Hepatocyte (in vitro differentiated cells): ENCODE measurements around the gene CDH18. TPM values are rescaled to one million over a fixed set of nuclear protein-coding genes. Genes with fewer than 3 reads are reported as not detected.

Experiments used
- DNase-seq: peaks from one replicate; pipeline ENCODE4 v3.0.0-alpha.2; 2016; ENCODE audit warnings: low spot score
- H2AFZ ChIP-seq: fragments of 200-600 bp; sonication (generic); 2 replicates; pipeline ENCODE4 v1.6.0; 2016; ENCODE audit warnings: antibody characterized with exemption, mild to moderate bottlenecking
- H3K27ac ChIP-seq: fragments of 200-600 bp; sonication (generic); 2 replicates; pipeline ENCODE4 v1.5.1; 2016; ENCODE audit warnings: mild to moderate bottlenecking
- H3K27me3 ChIP-seq: fragments of 200-600 bp; sonication (generic); 2 replicates; pipeline ENCODE4 v1.6.1; 2016
- H3K36me3 ChIP-seq: fragments of 200-600 bp; sonication (generic); replicated peaks from 2 replicates; pipeline ENCODE4 v1.5.1; 2016; ENCODE audit warnings: low read depth; ENCODE audit not compliant: insufficient read depth
- H3K4me1 ChIP-seq: fragments of 200-600 bp; sonication (generic); 2 replicates; pipeline ENCODE4 v1.5.1; 2016; ENCODE audit warnings: mild to moderate bottlenecking, moderate library complexity; ENCODE audit not compliant: insufficient read depth
- H3K4me2 ChIP-seq: fragments of 200-600 bp; sonication (generic); 2 replicates; pipeline ENCODE4 v1.6.0; 2016
- H3K4me3 ChIP-seq: fragments of 200-600 bp; sonication (generic); 2 replicates; pipeline ENCODE4 v1.5.1; 2016; ENCODE audit warnings: mild to moderate bottlenecking
- H3K79me2 ChIP-seq: fragments of 200-600 bp; sonication (generic); 2 replicates; pipeline ENCODE4 v1.6.0; 2017; ENCODE audit warnings: mild to moderate bottlenecking
- H3K9me2 ChIP-seq: fragments of 200-600 bp; sonication (generic); replicated peaks from 2 replicates; pipeline ENCODE4 v1.6.0; 2017; ENCODE audit warnings: mild to moderate bottlenecking; ENCODE audit not compliant: insufficient read depth
- H3K9me3 ChIP-seq: fragments of 200-600 bp; sonication (generic); 2 replicates; pipeline ENCODE4 v1.5.1; 2016; ENCODE audit warnings: low read depth, mild to moderate bottlenecking
- H4K20me1 ChIP-seq: fragments of 200-600 bp; sonication (generic); 2 replicates; pipeline ENCODE4 v1.6.0; 2016; ENCODE audit warnings: mild to moderate bottlenecking; ENCODE audit not compliant: insufficient read depth, poor library complexity, severe bottlenecking
- CTCF ChIP-seq: fragments of 200-600 bp; sonication (generic); IDR thresholded peaks from 2 replicates; pipeline ENCODE4 v1.5.1; 2016; ENCODE audit warnings: antibody characterized with exemption, mild to moderate bottlenecking; ENCODE audit not compliant: poor library complexity
- EZH2 ChIP-seq: fragments of 200-600 bp; sonication (generic); IDR thresholded peaks from 2 replicates; pipeline ENCODE4 v1.6.1; 2016; ENCODE audit warnings: antibody characterized with exemption, mild to moderate bottlenecking, borderline replicate concordance
- EZH2phosphoT487 ChIP-seq: fragments of 200-600 bp; sonication (generic); IDR thresholded peaks from one replicate; pipeline ENCODE4 v1.6.1; 2018; ENCODE audit warnings: antibody characterized with exemption, mild to moderate bottlenecking, low read depth, moderate library complexity; ENCODE audit not compliant: unreplicated experiment, severe bottlenecking
- WGBS: methylation state at CpG from one replicate; pipeline ENCODE4 v1.1.6; 2016; ENCODE audit warnings: low lambda C conversion rate; ENCODE audit errors: missing lambda C conversion rate; 5-methylcytosine and 5-hydroxymethylcytosine counted together
- polyA plus RNA-seq: library from polyadenylated mRNA; unstranded; fragments of >200 nt; fragmentation: Nextera tagmentation; extraction: Ambion mirVana; gene quantifications from 2 replicates; pipeline ENCODE4 v1.2.1, GENCODE V29; 2016
- total RNA-seq: library from RNA; depleted of rRNA; stranded (reverse); fragments of >200 nt; gene quantifications from 2 replicates; pipeline ENCODE4 v1.2.3, GENCODE V29; 2014

Gene CDH18
- total and polyA plus RNA-seq, 2 experiments from 2014 or later = 0.71 to 1.5 TPM

- no peak overlapping the region for H2AFZ ChIP-seq
- H3K4me3 ChIP-seq = no peak overlapping the region
- no peaks in the 10 kb centered on the region for H3K79me2 ChIP-seq
- DNase-seq = no peak
- H3K27me3 ChIP-seq = no peaks in the 10 kb centered on the region
- no peaks in the 10 kb centered on the region for H3K36me3 ChIP-seq
- no peaks in the 10 kb centered on the region for H3K9me2 ChIP-seq
- no peaks in the 10 kb centered on the region for H3K9me3 ChIP-seq
- TF ChIP-seq EZH2phosphoT487 (no peak), CTCF (no peak), EZH2 (no peak)
- 95% methylated on average over 2 of the region's 2 CpGs for WGBS
- no peaks in the 10 kb centered on the region for H4K20me1 ChIP-seq
- no peak overlapping the region for H3K27ac ChIP-seq
- no peak overlapping the region for H3K4me2 ChIP-seq
- H3K4me1 ChIP-seq = no peaks in the 10 kb centered on the region
Observed at GRCh38 chr5:19564036-19564435, 424.0 kb downstream of the CDH18 start.

- Histone ChIP-seq H3K4me2 (no peak overlapping the region), H3K79me2 (no peaks in the 10 kb centered on the region), H3K4me1 (no peaks in the 10 kb centered on the region), H3K9me2 (no peaks in the 10 kb centered on the region), H4K20me1 (no peaks in the 10 kb centered on the region), H3K36me3 (no peaks in the 10 kb centered on the region), H3K27me3 (no peaks in the 10 kb centered on the region), H2AFZ (no peak overlapping the region), H3K4me3 (no peak overlapping the region), H3K27ac (no peak overlapping the region), H3K9me3 (no peaks in the 10 kb centered on the region)
- no peak for DNase-seq
- TF ChIP-seq CTCF (no peak), EZH2phosphoT487 (no peak), EZH2 (no peak)
Observed at GRCh38 chr5:19555876-19556275, 432.1 kb downstream of the CDH18 start.

GRCh38 chr5:19555436-19555835 lies 432.6 kb downstream of the CDH18 start:
- H3K27ac ChIP-seq = no peak overlapping the region
- no peaks in the 10 kb centered on the region for H3K36me3 ChIP-seq
- H3K79me2 ChIP-seq = no peaks in the 10 kb centered on the region
- H3K27me3 ChIP-seq = no peaks in the 10 kb centered on the region
- H2AFZ ChIP-seq = no peak overlapping the region
- H3K9me3 ChIP-seq = no peaks in the 10 kb centered on the region
- DNase-seq = no peak
- H3K9me2 ChIP-seq = no peaks in the 10 kb centered on the region
- 87% methylated on average over 3 of the region's 3 CpGs for WGBS
- no peak overlapping the region for H3K4me2 ChIP-seq
- no peak overlapping the region for H3K4me3 ChIP-seq
- TF ChIP-seq CTCF = no peak
- TF ChIP-seq EZH2phosphoT487 = no peak
- no peak for TF ChIP-seq EZH2
- H4K20me1 ChIP-seq = no peaks in the 10 kb centered on the region
- H3K4me1 ChIP-seq = no peaks in the 10 kb centered on the region

- 88% methylated on average over 1 of the region's 1 CpG for WGBS
Observed at GRCh38 chr5:19554524-19554923, 433.5 kb downstream of the CDH18 start.

More at GRCh38 chr5:19554524-19554923, 433.5 kb downstream of the CDH18 start:
- Histone ChIP-seq H3K9me2 (no peaks in the 10 kb centered on the region), H3K27ac (no peak overlapping the region), H2AFZ (no peak overlapping the region), H4K20me1 (no peaks in the 10 kb centered on the region), H3K36me3 (no peaks in the 10 kb centered on the region), H3K4me3 (no peak overlapping the region), H3K4me1 (no peaks in the 10 kb centered on the region), H3K4me2 (no peak overlapping the region), H3K27me3 (no peaks in the 10 kb centered on the region), H3K79me2 (no peaks in the 10 kb centered on the region), H3K9me3 (no peaks in the 10 kb centered on the region)
- TF ChIP-seq EZH2phosphoT487 (no peak), EZH2 (no peak), CTCF (no peak)
- no peak for DNase-seq
